OCI-LY3 (cell line): ENCODE data around the gene HOOK2.

ENCODE experiments used
- H2AFZ ChIP-seq: fragments of 200-600, 300-600 bp; shearing (Covaris generic); 2 replicates; pipeline ENCODE4 v1.6.0; 2014; ENCODE audit warnings: antibody characterized with exemption, low read depth, low read length
- H3K27ac ChIP-seq: fragments of 200-600, 300-600 bp; sonication (generic); 2 replicates; pipeline ENCODE4 v1.5.1; 2014; ENCODE audit warnings: mild to moderate bottlenecking, low read length, moderate library complexity, mixed read lengths
- H3K27me3 ChIP-seq: fragments of 200-600, 300-600 bp; sonication (generic); 2 replicates; pipeline ENCODE4 v1.6.1; 2014; ENCODE audit warnings: low read depth, low read length, mixed read lengths
- H3K36me3 ChIP-seq: fragments of 200-600, 300-600 bp; sonication (generic); replicated peaks from 2 replicates; pipeline ENCODE3; 2014; ENCODE audit warnings: low read depth, low read length, mixed read lengths
- H3K4me1 ChIP-seq: fragments of 300-600, 200-600 bp; sonication (generic); 2 replicates; pipeline ENCODE4 v1.6.1; 2014; ENCODE audit warnings: low read length, mixed read lengths
- H3K4me2 ChIP-seq: fragments of 200-600, 300-600 bp; sonication (generic); 2 replicates; pipeline ENCODE4 v1.6.1; 2014; ENCODE audit warnings: low read length, mixed read lengths
- H3K4me3 ChIP-seq: fragments of 300-600, 200-600 bp; sonication (generic); 2 replicates; pipeline ENCODE4 v1.5.1; 2014; ENCODE audit warnings: antibody characterized with exemption, mild to moderate bottlenecking, low read length, moderate library complexity
- H3K79me2 ChIP-seq: fragments of 300-600, 200-600 bp; shearing (Covaris generic); 2 replicates; pipeline ENCODE4 v1.6.1; 2014; ENCODE audit warnings: mild to moderate bottlenecking, low read length, mixed read lengths
- H3K9ac ChIP-seq: fragments of 300-600, 200-600 bp; shearing (Covaris generic); 2 replicates; pipeline ENCODE4 v1.6.0; 2014; ENCODE audit warnings: mild to moderate bottlenecking, low read length, moderate library complexity
- H3K9me3 ChIP-seq: fragments of 200-600, 300-600 bp; shearing (Covaris generic); 2 replicates; pipeline ENCODE4 v1.6.1; 2014; ENCODE audit warnings: low read length, mixed read lengths; ENCODE audit not compliant: insufficient read depth
- H4K20me1 ChIP-seq: fragments of 200-600, 300-600 bp; sonication (generic); 2 replicates; pipeline ENCODE4 v1.6.1; 2016; ENCODE audit warnings: low read length, mixed read lengths; ENCODE audit not compliant: insufficient read depth
- CTCF ChIP-seq: fragments of 200-600, 300-600 bp; sonication (generic); IDR thresholded peaks from 2 replicates; pipeline ENCODE4 v1.5.1; 2014; ENCODE audit warnings: antibody characterized with exemption, low read length, low read depth
- EZH2phosphoT487 ChIP-seq: fragments of 200-600 bp; shearing (Covaris generic); IDR thresholded peaks from 2 replicates; pipeline ENCODE4 v1.6.1; 2018; ENCODE audit warnings: antibody characterized with exemption, mixed run types, low read depth

HOOK2 gene

GRCh38 chr19:12750851-12751250, 24.5 kb downstream of the HOOK2 start:
- Histone ChIP-seq H3K4me2 (no peak overlapping the region), H3K36me3 (peaks cover 17% of the 10 kb centered on the region), H2AFZ (no peak overlapping the region; the same call in 1 of the 2 replicates), H3K9ac (no peak overlapping the region), H4K20me1 (no peaks in the 10 kb centered on the region), H3K4me1 (no peaks in the 10 kb centered on the region), H3K27me3 (peaks cover 32% of the 10 kb centered on the region), H3K27ac (no peak overlapping the region), H3K4me3 (no peak overlapping the region), H3K79me2 (no peaks in the 10 kb centered on the region), H3K9me3 (no peaks in the 10 kb centered on the region)
- no peak for TF ChIP-seq CTCF
- no peak for TF ChIP-seq EZH2phosphoT487

GRCh38 chr19:12749938-12750521, 25.3 kb downstream of the HOOK2 start:
- H2AFZ ChIP-seq = no peak overlapping the region
- no peaks in the 10 kb centered on the region for H4K20me1 ChIP-seq
- no peaks in the 10 kb centered on the region for H3K9me3 ChIP-seq
- H3K4me3 ChIP-seq = no peak overlapping the region
- H3K27ac ChIP-seq = no peak overlapping the region
- peaks cover 23% of the 10 kb centered on the region for H3K36me3 ChIP-seq
- H3K79me2 ChIP-seq = no peaks in the 10 kb centered on the region
- H3K4me1 ChIP-seq = no peaks in the 10 kb centered on the region
- H3K4me2 ChIP-seq = no peak overlapping the region
- H3K9ac ChIP-seq = no peak overlapping the region
- peaks cover 32% of the 10 kb centered on the region for H3K27me3 ChIP-seq
- TF ChIP-seq EZH2phosphoT487 (no peak), CTCF (no peak)

- Histone ChIP-seq H3K9ac (no peak overlapping the region), H3K4me2 (no peak overlapping the region), H3K27ac (no peak overlapping the region), H2AFZ (no peak overlapping the region), H3K36me3 (peaks cover 23% of the 10 kb centered on the region), H4K20me1 (no peaks in the 10 kb centered on the region), H3K9me3 (no peaks in the 10 kb centered on the region), H3K27me3 (peaks cover 30% of the 10 kb centered on the region), H3K4me3 (no peak overlapping the region), H3K79me2 (no peaks in the 10 kb centered on the region), H3K4me1 (no peaks in the 10 kb centered on the region)
- TF ChIP-seq EZH2phosphoT487 = no peak
- no peak for TF ChIP-seq CTCF
Observed at GRCh38 chr19:12748489-12748888, 26.9 kb downstream of the HOOK2 start.

GRCh38 chr19:12745166-12745897, 30.0 kb downstream of the HOOK2 start:
- TF ChIP-seq EZH2phosphoT487 (no peak), CTCF (no peak)
- Histone ChIP-seq H3K27me3 (peaks cover 7% of the 10 kb centered on the region), H2AFZ (no peak overlapping the region), H3K27ac (no peak overlapping the region), H3K79me2 (no peaks in the 10 kb centered on the region), H3K9me3 (no peaks in the 10 kb centered on the region), H3K9ac (no peak overlapping the region), H3K4me1 (no peaks in the 10 kb centered on the region), H4K20me1 (no peaks in the 10 kb centered on the region), H3K4me2 (no peak overlapping the region), H3K36me3 (peaks cover 23% of the 10 kb centered on the region), H3K4me3 (no peak overlapping the region)
